Bronchial epithelial cell (primary cell): Measurements from ENCODE around the gene NEDD4L. TPM values are rescaled to one million over a fixed set of nuclear protein-coding genes. Genes with fewer than 3 reads are reported as not detected.
A peak's percentile ranks its signal among the peaks of the same experiment; 100 is the strongest.

Experiments
- DNase-seq: peaks from one replicate; pipeline ENCODE4 v3.0.0-alpha.2; 2010; ENCODE audit warnings: low read depth
- FAIRE-seq: peaks from 2 replicates; lab custom pipeline; 2011; peaks lifted over from hg19 to GRCh38; lab: Jason Lieb, UNC
- H3K27me3 ChIP-seq: 2 replicates; pipeline ENCODE4 v1.5.1; 2011; ENCODE audit warnings: low read length; ENCODE audit not compliant: control insufficient read depth, insufficient read depth
- H3K36me3 ChIP-seq: 2 replicates; pipeline ENCODE4 v1.5.1; 2011; ENCODE audit warnings: low read length; ENCODE audit not compliant: control insufficient read depth, insufficient read depth
- H3K4me3 ChIP-seq: 2 replicates; pipeline ENCODE4 v1.5.1; 2011; ENCODE audit warnings: mild to moderate bottlenecking, low read depth, low read length, control low read depth
- total RNA-seq: library from RNA; depleted of rRNA; stranded (reverse); fragments of >200 nt; gene quantifications from 2 replicates; pipeline ENCODE4 v1.2.1, GENCODE V29; 2014
- TF ChIP-seq, protein P1 (sequence below): IDR thresholded peaks from 2 replicates; pipeline ENCODE4 v1.5.1; 2011; ENCODE audit warnings: mild to moderate bottlenecking, moderate library complexity, low read length, control low read depth, inconsistent platforms; ENCODE audit not compliant: insufficient read depth, severe bottlenecking

The NEDD4L gene
- total RNA-seq, 1 donor from 2014 or later, result 11.3 TPM

DNA sequence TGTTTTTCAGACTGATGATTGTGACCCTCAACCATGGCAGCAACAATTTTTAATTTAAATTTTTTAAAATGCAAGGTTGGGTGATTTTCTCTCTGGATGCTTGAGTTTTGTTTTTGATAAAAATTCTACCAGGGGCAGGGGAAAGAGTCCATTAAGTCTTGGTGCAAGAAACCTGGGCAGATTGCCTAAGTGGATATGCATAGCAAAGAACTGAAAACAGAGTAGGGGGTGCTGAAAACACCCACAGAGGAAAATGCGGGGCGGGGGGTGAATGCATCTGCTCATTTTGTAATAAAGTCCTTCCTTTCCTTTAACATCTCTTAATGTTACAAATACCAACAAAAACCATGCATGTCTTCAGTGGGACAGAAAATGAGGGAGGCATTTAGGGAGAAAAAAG is 138.0 kb downstream of the NEDD4L start:
- TF ChIP-seq, protein P1, sequence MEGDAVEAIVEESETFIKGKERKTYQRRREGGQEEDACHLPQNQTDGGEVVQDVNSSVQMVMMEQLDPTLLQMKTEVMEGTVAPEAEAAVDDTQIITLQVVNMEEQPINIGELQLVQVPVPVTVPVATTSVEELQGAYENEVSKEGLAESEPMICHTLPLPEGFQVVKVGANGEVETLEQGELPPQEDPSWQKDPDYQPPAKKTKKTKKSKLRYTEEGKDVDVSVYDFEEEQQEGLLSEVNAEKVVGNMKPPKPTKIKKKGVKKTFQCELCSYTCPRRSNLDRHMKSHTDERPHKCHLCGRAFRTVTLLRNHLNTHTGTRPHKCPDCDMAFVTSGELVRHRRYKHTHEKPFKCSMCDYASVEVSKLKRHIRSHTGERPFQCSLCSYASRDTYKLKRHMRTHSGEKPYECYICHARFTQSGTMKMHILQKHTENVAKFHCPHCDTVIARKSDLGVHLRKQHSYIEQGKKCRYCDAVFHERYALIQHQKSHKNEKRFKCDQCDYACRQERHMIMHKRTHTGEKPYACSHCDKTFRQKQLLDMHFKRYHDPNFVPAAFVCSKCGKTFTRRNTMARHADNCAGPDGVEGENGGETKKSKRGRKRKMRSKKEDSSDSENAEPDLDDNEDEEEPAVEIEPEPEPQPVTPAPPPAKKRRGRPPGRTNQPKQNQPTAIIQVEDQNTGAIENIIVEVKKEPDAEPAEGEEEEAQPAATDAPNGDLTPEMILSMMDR, result no peak
- H3K27me3 ChIP-seq, result no peaks in the 10 kb centered on the region
- no peak for DNase-seq
- no peaks in the 10 kb centered on the region for H3K36me3 ChIP-seq
- FAIRE-seq, result no peak
- H3K4me3 ChIP-seq, result no peak overlapping the region

DNA sequence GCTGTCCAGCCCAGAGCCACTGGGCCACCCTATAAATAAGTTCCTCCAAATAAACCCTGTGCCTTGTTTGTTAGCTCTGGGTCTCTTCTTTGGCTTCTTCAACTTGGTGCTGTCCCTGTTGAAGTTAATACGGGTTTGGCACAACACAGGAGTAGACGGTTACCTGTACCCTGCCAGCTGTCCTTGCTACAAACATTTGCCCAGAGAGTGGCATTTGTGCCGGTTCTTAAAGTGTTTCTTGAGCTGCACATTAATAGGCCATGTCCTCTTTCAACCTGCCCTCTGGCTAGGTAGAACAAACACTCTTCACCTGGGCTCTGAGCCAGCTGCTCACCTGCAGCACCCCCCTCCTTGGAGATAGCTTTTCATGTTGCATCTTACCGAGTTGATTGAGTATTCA is 139.2 kb downstream of the NEDD4L start:
- Histone ChIP-seq H3K4me3 (no peak overlapping the region), H3K36me3 (no peaks in the 10 kb centered on the region), H3K27me3 (no peaks in the 10 kb centered on the region)
- DNase-seq (no peak), FAIRE-seq (peak; percentile 91)
- TF ChIP-seq, protein P1, result no peak

DNA sequence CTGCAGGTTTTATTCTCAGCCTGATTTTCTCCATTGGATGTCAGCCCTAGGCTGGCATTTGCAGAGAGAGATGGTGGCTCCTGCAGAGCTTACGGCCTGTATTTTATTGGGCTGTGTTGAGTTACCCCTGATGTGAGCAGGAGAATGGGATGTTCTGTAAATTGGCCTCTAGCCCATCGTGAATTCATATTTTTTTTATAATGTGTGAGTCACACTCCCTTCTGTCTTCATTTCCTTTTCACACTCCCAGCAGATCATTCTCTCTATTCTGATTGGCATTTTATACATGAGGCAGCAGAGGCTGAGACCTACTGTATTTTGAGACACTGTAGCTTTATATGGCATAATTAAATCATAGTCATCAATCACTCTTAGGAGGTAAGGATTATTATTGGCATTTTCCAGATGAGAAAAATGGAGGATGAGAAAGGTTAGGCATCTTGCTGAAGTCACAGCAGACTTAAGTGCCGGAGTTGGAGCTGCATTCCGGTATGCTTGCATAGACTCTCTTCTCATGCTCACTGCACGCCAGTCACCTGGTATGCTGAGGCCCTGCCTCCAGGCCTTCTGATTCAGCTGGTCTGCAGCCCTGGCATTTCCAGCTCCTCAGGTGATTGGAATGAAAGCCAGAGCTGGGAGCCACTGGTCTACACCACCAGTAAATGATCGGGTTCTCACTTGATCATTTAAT is 142.4 kb downstream of the NEDD4L start:
- no peak overlapping the region for H3K4me3 ChIP-seq
- TF ChIP-seq, protein P1, result no peak
- FAIRE-seq (peak; percentile 73), DNase-seq (peak; percentile 95)
- H3K27me3 ChIP-seq, result no peaks in the 10 kb centered on the region
- no peaks in the 10 kb centered on the region for H3K36me3 ChIP-seq

DNA sequence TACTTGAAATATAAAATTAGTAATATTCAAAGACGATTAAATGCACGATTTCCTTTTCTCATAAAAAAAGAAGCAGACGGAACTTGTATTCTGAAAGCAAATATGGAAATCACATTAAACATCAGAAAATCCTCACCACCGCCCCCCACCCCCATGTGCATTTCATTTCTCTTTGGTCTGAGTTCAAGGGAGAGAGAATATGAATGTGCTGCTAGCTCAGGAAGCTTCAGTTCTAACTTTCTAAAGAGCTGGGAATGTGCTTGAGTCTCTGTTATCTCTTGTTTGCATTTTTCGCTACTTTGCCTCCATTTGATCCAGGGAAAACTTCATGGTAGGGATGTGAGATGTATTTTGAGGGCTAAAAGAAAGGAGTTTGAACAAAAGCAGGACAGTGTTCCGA is 143.6 kb downstream of the NEDD4L start:
- Histone ChIP-seq H3K27me3 (no peaks in the 10 kb centered on the region), H3K4me3 (no peak overlapping the region), H3K36me3 (no peaks in the 10 kb centered on the region)
- TF ChIP-seq, protein P1, result no peak
- no peak for FAIRE-seq
- no peak for DNase-seq

DNA sequence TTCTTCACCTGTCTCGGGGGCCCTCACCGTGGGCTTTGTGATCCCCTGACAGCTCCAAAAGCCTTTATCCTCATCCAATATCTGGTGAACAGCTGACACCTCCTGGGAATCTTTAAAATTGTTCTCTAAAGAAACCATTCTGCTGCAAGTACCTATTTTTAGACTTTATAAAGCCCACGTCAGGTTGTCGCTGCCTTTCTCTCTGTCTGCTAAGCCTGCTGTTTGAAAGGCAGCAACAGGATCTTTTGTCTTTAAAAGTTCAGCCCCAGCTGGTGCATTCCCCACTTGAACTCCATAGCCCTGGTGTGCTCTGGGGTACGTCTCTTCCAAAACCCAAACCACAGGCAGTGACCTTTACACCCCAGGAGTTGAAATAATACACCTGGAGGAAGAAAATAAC is 145.0 kb downstream of the NEDD4L start:
- Histone ChIP-seq H3K27me3 (no peaks in the 10 kb centered on the region), H3K4me3 (no peak overlapping the region), H3K36me3 (no peaks in the 10 kb centered on the region)
- TF ChIP-seq, protein P1, result no peak
- DNase-seq, result no peak
- no peak for FAIRE-seq

DNA sequence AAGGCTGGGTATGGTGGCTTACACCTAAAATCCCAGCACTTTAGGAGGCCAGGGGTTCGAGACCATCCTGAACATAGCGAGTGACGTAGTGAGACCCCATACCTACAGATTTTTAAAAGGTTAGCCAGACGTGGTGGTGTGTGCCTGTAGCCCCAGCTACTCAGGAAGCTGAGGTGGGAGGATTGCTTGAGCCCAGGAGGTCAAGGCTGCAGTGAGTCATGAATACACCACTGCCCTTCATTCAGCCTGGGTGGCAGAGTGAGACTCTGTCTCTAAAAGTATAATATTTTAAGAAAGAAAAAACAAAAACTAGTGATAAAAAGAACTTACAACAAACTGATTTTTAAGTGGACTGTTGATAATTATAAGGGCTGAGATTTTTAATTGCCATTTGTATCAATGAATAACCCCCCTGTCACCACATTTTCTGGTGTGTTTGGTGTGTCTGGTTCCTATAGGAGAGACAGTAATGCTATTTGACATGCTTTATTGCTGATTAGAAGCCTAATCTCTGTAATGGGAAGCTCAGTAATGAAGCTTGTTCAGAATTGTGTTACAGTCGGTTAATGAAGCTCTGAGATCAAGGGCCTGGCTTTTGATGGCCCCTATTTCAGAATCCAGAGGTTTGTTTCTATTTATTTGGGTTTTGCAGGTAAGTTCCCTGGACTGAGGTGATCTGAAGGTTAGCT is 147.0 kb downstream of the NEDD4L start:
- TF ChIP-seq, protein P1, result no peak
- Histone ChIP-seq H3K36me3 (no peaks in the 10 kb centered on the region), H3K27me3 (no peaks in the 10 kb centered on the region), H3K4me3 (no peak overlapping the region)
- FAIRE-seq, result no peak
- no peak for DNase-seq
